A549 (cell line): ENCODE data around the gene MLLT10. TPM values are rescaled to one million over a fixed set of nuclear protein-coding genes. Genes with fewer than 3 reads are reported as not detected.

ENCODE experiments used
- ATAC-seq, 2 experiments: fragments of 200-7000 bp in 1 of 2; fragments of >200 bp in 1 of 2; cut with Nextera tagmentation in 1 of 2; cut with Tn5 transposase in 1 of 2; 3 replicates each; pipeline versions ENCODE4 v1.8.0 to v1.9.1; 2018 to 2020; ENCODE audit warnings: mild to moderate bottlenecking in 1 of 2, moderate library complexity in 1 of 2
- CTCF ChIA-PET: fragments of 300-600 bp; sonication (Branson Sonifier 250); formaldehyde crosslinking; extraction: SDS; loops from one replicate; lab custom pipeline; 2021; ENCODE audit warnings: antibody characterized with exemption, inconsistent platforms; lab: Yijun Ruan, JAX
- POLR2A ChIA-PET: fragments of 350-600 bp; formaldehyde crosslinking; extraction: SDS; loops from one replicate; lab custom pipeline; 2021; ENCODE audit warnings: antibody characterized with exemption, inconsistent platforms; lab: Yijun Ruan, JAX
- DNase-seq, 2 experiments: peaks; one replicate each; pipeline versions ENCODE4 v3.0.0 to v3.0.0-alpha.2; 2011 to 2016; ENCODE audit warnings: low read depth in 1 of 2, low spot score in 1 of 2
- FAIRE-seq: peaks from 2 replicates; lab custom pipeline; 2011; peaks lifted over from hg19 to GRCh38; lab: Jason Lieb, UNC
- H3K27ac ChIP-seq, 2 experiments: fragments of >200 bp; sonication (Bioruptor Twin); formaldehyde crosslinking; 3 replicates each; pipeline ENCODE4 v1.5.1; 2016 to 2017
- H3K4me1 ChIP-seq: fragments of >200 bp; sonication (Bioruptor Twin); formaldehyde crosslinking; 3 replicates; pipeline ENCODE4 v1.6.1; 2016
- H3K4me2 ChIP-seq: fragments of >200 bp; sonication (Bioruptor Twin); formaldehyde crosslinking; 3 replicates; pipeline ENCODE4 v1.6.1; 2016
- H3K4me3 ChIP-seq: fragments of >200 bp; sonication (Bioruptor Twin); formaldehyde crosslinking; 3 replicates; pipeline ENCODE4 v1.5.1; 2016
- H3K9me3 ChIP-seq: fragments of >200 bp; sonication (Bioruptor Twin); formaldehyde crosslinking; 3 replicates; pipeline ENCODE4 v1.6.1; 2016
- CEBPB ChIP-seq, 2 experiments: fragments of >200 bp in 1 of 2; sonication (Bioruptor Twin) in 1 of 2; formaldehyde crosslinking in 1 of 2; IDR thresholded peaks; 2 replicates each; pipeline ENCODE4 v1.6.1; 2012 to 2016
- CHD2 ChIP-seq: fragments of 150-350 bp; IDR thresholded peaks from 2 replicates; pipeline ENCODE4 v1.6.1; 2014; ENCODE audit warnings: low read length; ENCODE audit not compliant: partially characterized antibody
- CHD4 ChIP-seq: fragments of 200-600 bp; sonication (generic); IDR thresholded peaks from 2 replicates; pipeline ENCODE4 v1.6.1; 2016; ENCODE audit warnings: antibody characterized with exemption, mild to moderate bottlenecking, borderline replicate concordance
- EHMT2 ChIP-seq: fragments of 200-600 bp; sonication (generic); IDR thresholded peaks from 2 replicates; pipeline ENCODE4 v1.6.1; 2016; ENCODE audit warnings: antibody characterized with exemption, low read depth, mild to moderate bottlenecking, moderate library complexity
- EP300 ChIP-seq, 2 experiments: fragments of >200 bp; sonication (Bioruptor Twin); formaldehyde crosslinking; IDR thresholded peaks; 2 replicates in 1 of 2; 3 replicates in 1 of 2; pipeline ENCODE4 v1.6.1; 2016 to 2017
- FOSB ChIP-seq: fragments of 250-450 bp; sonication (Bioruptor Pico); IDR thresholded peaks from 2 replicates; pipeline ENCODE4 v1.5.0; 2020; ENCODE audit warnings: mild to moderate bottlenecking, moderate library complexity
- FOSL2 ChIP-seq, 2 experiments: fragments of 450-650 bp in 1 of 2; fragments of >200 bp in 1 of 2; sonication (Bioruptor Twin) in 1 of 2; formaldehyde crosslinking; IDR thresholded peaks; 2 replicates each; pipeline versions ENCODE4 v1.5.0 to v1.6.1; 2016 to 2020; ENCODE audit warnings: mild to moderate bottlenecking in 1 of 2, moderate library complexity in 1 of 2
- FOXS1 ChIP-seq: fragments of 250-450 bp; sonication (Bioruptor Pico); IDR thresholded peaks from 2 replicates; pipeline ENCODE4 v1.5.0; 2020; ENCODE audit warnings: mild to moderate bottlenecking, moderate library complexity
- GATA3 ChIP-seq: IDR thresholded peaks from 2 replicates; pipeline ENCODE4 v1.6.1; 2012; ENCODE audit warnings: borderline replicate concordance
- HOXA7 ChIP-seq: fragments of 250-450 bp; sonication (Bioruptor Pico); IDR thresholded peaks from 2 replicates; pipeline ENCODE4 v1.5.0; 2020; ENCODE audit warnings: mild to moderate bottlenecking, moderate library complexity
- KDM1A ChIP-seq: fragments of 200-600 bp; sonication (generic); IDR thresholded peaks from 2 replicates; pipeline ENCODE4 v1.6.1; 2016; ENCODE audit warnings: low read depth, mild to moderate bottlenecking
- KDM5A ChIP-seq: fragments of 200-600 bp; sonication (generic); IDR thresholded peaks from 2 replicates; pipeline ENCODE4 v1.6.1; 2016; ENCODE audit warnings: antibody characterized with exemption, mild to moderate bottlenecking
- MAFK ChIP-seq: fragments of 450-650 bp; IDR thresholded peaks from 2 replicates; pipeline ENCODE4 v1.6.1; 2014; ENCODE audit not compliant: partially characterized antibody
- MAX ChIP-seq: IDR thresholded peaks from 2 replicates; pipeline ENCODE4 v1.6.1; 2012
- MAZ ChIP-seq: fragments of 150-350 bp; IDR thresholded peaks from 2 replicates; pipeline ENCODE4 v1.6.1; 2014; ENCODE audit warnings: antibody characterized with exemption, low read depth, low read length, borderline replicate concordance
- NPAS2 ChIP-seq: fragments of 250-450 bp; sonication (Bioruptor Pico); IDR thresholded peaks from 2 replicates; pipeline ENCODE4 v1.8.0; 2022; ENCODE audit warnings: mild to moderate bottlenecking, moderate library complexity, borderline replicate concordance
- PBX3 ChIP-seq: IDR thresholded peaks from 2 replicates; pipeline ENCODE4 v1.6.1; 2012
- RCOR1 ChIP-seq: fragments of 150-350 bp; IDR thresholded peaks from 2 replicates; pipeline ENCODE4 v1.6.1; 2014; ENCODE audit warnings: antibody characterized with exemption, low read length, low read depth
- REST ChIP-seq: fragments of 200-600 bp; sonication (generic); IDR thresholded peaks from 2 replicates; pipeline ENCODE4 v1.6.1; 2016; ENCODE audit warnings: antibody characterized with exemption, mild to moderate bottlenecking, moderate library complexity
- RNF2 ChIP-seq: fragments of 200-600 bp; sonication (generic); IDR thresholded peaks from 2 replicates; pipeline ENCODE4 v1.6.1; 2016; ENCODE audit warnings: low read depth, mild to moderate bottlenecking, antibody characterized with exemption, moderate library complexity, borderline replicate concordance
- SREBF2 ChIP-seq: fragments of 450-650 bp; IDR thresholded peaks from 2 replicates; pipeline ENCODE4 v1.6.1; 2014; ENCODE audit warnings: mild to moderate bottlenecking, moderate library complexity
- TP53 ChIP-seq: fragments of 250-450 bp; sonication (Bioruptor Pico); IDR thresholded peaks from 2 replicates; pipeline ENCODE4 v1.5.0; 2021; ENCODE audit warnings: mild to moderate bottlenecking, moderate library complexity
- ZFP36 ChIP-seq: fragments of 450-650 bp; IDR thresholded peaks from 2 replicates; pipeline ENCODE4 v1.6.1; 2014; ENCODE audit warnings: borderline replicate concordance; ENCODE audit not compliant: partially characterized antibody
- WGBS: methylation state at CpG from one replicate; pipeline ENCODE4 v1.1.6; 2017; ENCODE audit errors: missing lambda C conversion rate; 5-methylcytosine and 5-hydroxymethylcytosine counted together
- polyA plus RNA-seq, 4 experiments: library from polyadenylated mRNA; depleted of rRNA in 3 of 4; stranded (reverse); fragments of >200 nt; fragmentation: RNase III in 1 of 4; extraction: RNeasy Plus Mini Kit Qiagen cat#74134 plus additional on column Dnase treatment in 1 of 4; gene quantifications; 2 replicates in 3 of 4; 3 replicates in 1 of 4; pipeline ENCODE4 v1.2.3, GENCODE V29; 2011 to 2017
- TF ChIP-seq, protein P1 (sequence below): IDR thresholded peaks from 2 replicates; pipeline ENCODE4 v1.6.1; 2012; ENCODE audit warnings: low read depth, borderline replicate concordance
- TF ChIP-seq, protein P2 (sequence below): fragments of 450-650 bp; IDR thresholded peaks from 2 replicates; pipeline ENCODE4 v1.6.1; 2014; ENCODE audit warnings: antibody characterized with exemption

Gene MLLT10
- polyA plus RNA-seq, 2 of the 4 experiments (the other 2 are of a cell fraction): 41.7 to 54.1 TPM

- no peaks in the 10 kb centered on the region for H3K9me3 ChIP-seq
- H3K27ac ChIP-seq: no peak overlapping the region
- ATAC-seq: no peak
- H3K4me1 ChIP-seq: peaks cover 12% of the 10 kb centered on the region; the same call in 2 of the 3 replicates
- ChIA-PET CTCF (interaction anchor here (2.1 kb wide), 1 partner anchor 70 kb away, joined by 4 read pairs; no protein-coding TSS in a partner anchor), POLR2A (no interaction called here)
- no peak overlapping the region for H3K4me2 ChIP-seq
- 77% methylated on average over 3 of the region's 3 CpGs for WGBS
- no peak overlapping the region for H3K4me3 ChIP-seq
- TF ChIP-seq KDM1A (no peak), EHMT2 (no peak), CHD2 (no peak), MAZ (no peak), CHD4 (no peak), KDM5A (no peak), PBX3 (no peak), MAX (no peak), RCOR1 (no peak), NPAS2 (CRISPR knock-in tag) (no peak), ZFP36 (no peak), EP300 (IDR thresholded peaks at IDR 0.05) (no peak), TP53 (no peak), REST (no peak), FOSB (CRISPR knock-in tag) (no peak), HOXA7 (CRISPR knock-in tag) (no peak)
- TF ChIP-seq, protein P1, sequence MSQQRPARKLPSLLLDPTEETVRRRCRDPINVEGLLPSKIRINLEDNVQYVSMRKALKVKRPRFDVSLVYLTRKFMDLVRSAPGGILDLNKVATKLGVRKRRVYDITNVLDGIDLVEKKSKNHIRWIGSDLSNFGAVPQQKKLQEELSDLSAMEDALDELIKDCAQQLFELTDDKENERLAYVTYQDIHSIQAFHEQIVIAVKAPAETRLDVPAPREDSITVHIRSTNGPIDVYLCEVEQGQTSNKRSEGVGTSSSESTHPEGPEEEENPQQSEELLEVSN: no peak
- TF ChIP-seq, protein P2, sequence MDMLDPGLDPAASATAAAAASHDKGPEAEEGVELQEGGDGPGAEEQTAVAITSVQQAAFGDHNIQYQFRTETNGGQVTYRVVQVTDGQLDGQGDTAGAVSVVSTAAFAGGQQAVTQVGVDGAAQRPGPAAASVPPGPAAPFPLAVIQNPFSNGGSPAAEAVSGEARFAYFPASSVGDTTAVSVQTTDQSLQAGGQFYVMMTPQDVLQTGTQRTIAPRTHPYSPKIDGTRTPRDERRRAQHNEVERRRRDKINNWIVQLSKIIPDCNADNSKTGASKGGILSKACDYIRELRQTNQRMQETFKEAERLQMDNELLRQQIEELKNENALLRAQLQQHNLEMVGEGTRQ: no peak
- DNase-seq: no peak
- FAIRE-seq: no peak
Measured at GRCh38 chr10:21661935-21662334, 127.9 kb downstream of the MLLT10 start.

GRCh38 chr10:21662635-21663034, 128.6 kb downstream of the MLLT10 start:
- FAIRE-seq: no peak
- CTCF ChIA-PET: interaction anchor here (0.6 to 2.1 kb wide), 2 partner anchors 41 to 69 kb away, joined by 3 to 4 read pairs; no protein-coding TSS in a partner anchor

More at GRCh38 chr10:21662635-21663034, 128.6 kb downstream of the MLLT10 start:
- no peaks in the 10 kb centered on the region for H3K9me3 ChIP-seq
- H3K4me1 ChIP-seq: peaks cover 12% of the 10 kb centered on the region; the same call in 2 of the 3 replicates
- WGBS: 79% methylated on average over 2 of the region's 2 CpGs
- DNase-seq: no peak
- no peak overlapping the region for H3K27ac ChIP-seq
- H3K4me2 ChIP-seq: no peak overlapping the region
- no peak for ATAC-seq
- TF ChIP-seq HOXA7 (CRISPR knock-in tag) (no peak), PBX3 (no peak), CEBPB (IDR thresholded peaks at IDR 0.05) (no peak), SREBF2 (no peak), MAFK (no peak), RNF2 (no peak), FOSL2 (IDR thresholded peaks at IDR 0.05) (no peak), FOSL2 (CRISPR knock-in tag; IDR thresholded peaks at IDR 0.05) (no peak), FOXS1 (CRISPR knock-in tag) (no peak), GATA3 (no peak)
- TF ChIP-seq, protein P1: no peak
- TF ChIP-seq, protein P2: no peak
- POLR2A ChIA-PET: no interaction called here
- no peak overlapping the region for H3K4me3 ChIP-seq
